A549 (cell line): ENCODE measurements around the gene RABL3. TPM values are rescaled to one million over a fixed set of nuclear protein-coding genes. Genes with fewer than 3 reads are reported as not detected.

ENCODE experiments used
- ATAC-seq, 2 experiments: fragments of 200-7000 bp in 1 of 2; fragments of >200 bp in 1 of 2; cut with Nextera tagmentation in 1 of 2; cut with Tn5 transposase in 1 of 2; 3 replicates each; pipeline versions ENCODE4 v1.8.0 to v1.9.1; 2018 to 2020; ENCODE audit warnings: mild to moderate bottlenecking in 1 of 2, moderate library complexity in 1 of 2
- CTCF ChIA-PET: fragments of 300-600 bp; sonication (Branson Sonifier 250); formaldehyde crosslinking; extraction: SDS; loops from one replicate; lab custom pipeline; 2021; ENCODE audit warnings: antibody characterized with exemption, inconsistent platforms; lab: Yijun Ruan, JAX
- POLR2A ChIA-PET: fragments of 350-600 bp; formaldehyde crosslinking; extraction: SDS; loops from one replicate; lab custom pipeline; 2021; ENCODE audit warnings: antibody characterized with exemption, inconsistent platforms; lab: Yijun Ruan, JAX
- DNase-seq, 2 experiments: peaks; one replicate each; pipeline versions ENCODE4 v3.0.0 to v3.0.0-alpha.2; 2011 to 2016; ENCODE audit warnings: low read depth in 1 of 2, low spot score in 1 of 2
- FAIRE-seq: peaks from 2 replicates; lab custom pipeline; 2011; peaks lifted over from hg19 to GRCh38; lab: Jason Lieb, UNC
- H3K27ac ChIP-seq, 2 experiments: fragments of >200 bp; sonication (Bioruptor Twin); formaldehyde crosslinking; 3 replicates each; pipeline ENCODE4 v1.5.1; 2016 to 2017
- H3K4me1 ChIP-seq: fragments of >200 bp; sonication (Bioruptor Twin); formaldehyde crosslinking; 3 replicates; pipeline ENCODE4 v1.6.1; 2016
- H3K4me2 ChIP-seq: fragments of >200 bp; sonication (Bioruptor Twin); formaldehyde crosslinking; 3 replicates; pipeline ENCODE4 v1.6.1; 2016
- H3K4me3 ChIP-seq: fragments of >200 bp; sonication (Bioruptor Twin); formaldehyde crosslinking; 3 replicates; pipeline ENCODE4 v1.5.1; 2016
- H3K9me3 ChIP-seq: fragments of >200 bp; sonication (Bioruptor Twin); formaldehyde crosslinking; 3 replicates; pipeline ENCODE4 v1.6.1; 2016
- BHLHE40 ChIP-seq: IDR thresholded peaks from 2 replicates; pipeline ENCODE4 v1.6.1; 2012; ENCODE audit warnings: low read depth, low read length, inconsistent platforms
- CTCF ChIP-seq: fragments of >200 bp; sonication (Bioruptor Twin); formaldehyde crosslinking; IDR thresholded peaks from 3 replicates; pipeline ENCODE4 v1.5.1; 2016
- E2F6 ChIP-seq: IDR thresholded peaks from 2 replicates; pipeline ENCODE4 v1.6.1; 2012; ENCODE audit warnings: low read depth, borderline replicate concordance
- EHF ChIP-seq: fragments of 250-450 bp; sonication (Bioruptor Pico); IDR thresholded peaks from 2 replicates; pipeline ENCODE4 v1.5.0; 2020; ENCODE audit warnings: mild to moderate bottlenecking
- EP300 ChIP-seq, 2 experiments: fragments of >200 bp; sonication (Bioruptor Twin); formaldehyde crosslinking; IDR thresholded peaks; 2 replicates in 1 of 2; 3 replicates in 1 of 2; pipeline ENCODE4 v1.6.1; 2016 to 2017
- GATA3 ChIP-seq: IDR thresholded peaks from 2 replicates; pipeline ENCODE4 v1.6.1; 2012; ENCODE audit warnings: borderline replicate concordance
- HES2 ChIP-seq: fragments of >200 bp; sonication (Bioruptor Twin); formaldehyde crosslinking; IDR thresholded peaks from 2 replicates; pipeline ENCODE4 v1.6.1; 2016
- MAZ ChIP-seq: fragments of 150-350 bp; IDR thresholded peaks from 2 replicates; pipeline ENCODE4 v1.6.1; 2014; ENCODE audit warnings: antibody characterized with exemption, low read depth, low read length, borderline replicate concordance
- MYC ChIP-seq: IDR thresholded peaks from 2 replicates; pipeline ENCODE4 v1.6.1; 2012; ENCODE audit warnings: mild to moderate bottlenecking, inconsistent platforms, low read length, improper control_type of control experiment, borderline replicate concordance
- POLR2AphosphoS2 ChIP-seq: conservative IDR thresholded peaks from 2 replicates; pipeline ENCODE4 v1.6.1; 2012; ENCODE audit warnings: low read length, improper control_type of control experiment, inconsistent platforms
- RCOR1 ChIP-seq: fragments of 150-350 bp; IDR thresholded peaks from 2 replicates; pipeline ENCODE4 v1.6.1; 2014; ENCODE audit warnings: antibody characterized with exemption, low read length, low read depth
- RFX5 ChIP-seq: fragments of 450-650 bp; IDR thresholded peaks from 2 replicates; pipeline ENCODE4 v1.7.1; 2014; ENCODE audit warnings: antibody characterized with exemption, mild to moderate bottlenecking, moderate library complexity
- TFCP2L1 ChIP-seq: fragments of 250-450 bp; sonication (Bioruptor Pico); IDR thresholded peaks from 2 replicates; pipeline ENCODE4 v1.5.0; 2021; ENCODE audit warnings: mild to moderate bottlenecking
- ZFP36 ChIP-seq: fragments of 450-650 bp; IDR thresholded peaks from 2 replicates; pipeline ENCODE4 v1.6.1; 2014; ENCODE audit warnings: borderline replicate concordance; ENCODE audit not compliant: partially characterized antibody
- WGBS: methylation state at CpG from one replicate; pipeline ENCODE4 v1.1.6; 2017; ENCODE audit errors: missing lambda C conversion rate; 5-methylcytosine and 5-hydroxymethylcytosine counted together
- polyA plus RNA-seq, 4 experiments: library from polyadenylated mRNA; depleted of rRNA in 3 of 4; stranded (reverse); fragments of >200 nt; fragmentation: RNase III in 1 of 4; extraction: RNeasy Plus Mini Kit Qiagen cat#74134 plus additional on column Dnase treatment in 1 of 4; gene quantifications; 2 replicates in 3 of 4; 3 replicates in 1 of 4; pipeline ENCODE4 v1.2.3, GENCODE V29; 2011 to 2017
- TF ChIP-seq, protein P1 (sequence below): fragments of >200 bp; sonication (Bioruptor Twin); formaldehyde crosslinking; IDR thresholded peaks from 3 replicates; pipeline ENCODE4 v1.6.1; 2016
- TF ChIP-seq, protein P2 (sequence below): fragments of 150-350 bp; IDR thresholded peaks from 2 replicates; pipeline ENCODE4 v1.6.1; 2014; ENCODE audit warnings: low read depth, mild to moderate bottlenecking, low read length

Gene RABL3
- polyA plus RNA-seq, 2 of the 4 experiments (the other 2 are of a cell fraction), result 14.0 to 29.0 TPM

DNA sequence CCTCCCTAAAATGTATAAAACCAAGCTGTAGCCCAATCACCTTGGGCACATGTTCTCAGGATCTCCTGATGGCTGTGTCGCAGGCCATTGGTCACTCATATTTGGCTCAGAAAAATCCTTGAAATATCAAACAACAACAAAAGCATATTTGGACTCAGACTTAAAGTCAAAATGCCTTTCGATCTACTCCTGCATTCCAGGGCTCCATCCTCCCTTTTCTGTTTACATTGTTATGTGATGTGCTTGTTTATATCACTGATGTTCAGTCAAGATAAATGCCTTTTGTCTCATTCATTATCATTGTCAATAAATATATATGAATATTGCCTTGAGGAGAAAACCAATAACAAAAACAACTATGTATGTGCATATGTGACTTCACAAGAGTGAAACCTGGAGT is 92.0 kb downstream of the RABL3 start:
- Histone ChIP-seq H3K4me2 (no peak overlapping the region), H3K27ac (no peak overlapping the region), H3K4me3 (no peak overlapping the region), H3K9me3 (no peaks in the 10 kb centered on the region), H3K4me1 (no peaks in the 10 kb centered on the region)
- ATAC-seq (no peak), FAIRE-seq (no peak)
- CTCF ChIA-PET, result interaction anchor here (1.5 kb wide), 1 partner anchor 27 kb away, joined by 4 read pairs; no protein-coding TSS in a partner anchor
- POLR2A ChIA-PET, result no interaction called here
- WGBS, result 78% methylated on average over 2 of the region's 2 CpGs
- no peak for TF ChIP-seq MYC
- TF ChIP-seq RCOR1, result no peak
- TF ChIP-seq, protein P1, sequence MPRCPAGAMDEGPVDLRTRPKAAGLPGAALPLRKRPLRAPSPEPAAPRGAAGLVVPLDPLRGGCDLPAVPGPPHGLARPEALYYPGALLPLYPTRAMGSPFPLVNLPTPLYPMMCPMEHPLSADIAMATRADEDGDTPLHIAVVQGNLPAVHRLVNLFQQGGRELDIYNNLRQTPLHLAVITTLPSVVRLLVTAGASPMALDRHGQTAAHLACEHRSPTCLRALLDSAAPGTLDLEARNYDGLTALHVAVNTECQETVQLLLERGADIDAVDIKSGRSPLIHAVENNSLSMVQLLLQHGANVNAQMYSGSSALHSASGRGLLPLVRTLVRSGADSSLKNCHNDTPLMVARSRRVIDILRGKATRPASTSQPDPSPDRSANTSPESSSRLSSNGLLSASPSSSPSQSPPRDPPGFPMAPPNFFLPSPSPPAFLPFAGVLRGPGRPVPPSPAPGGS, result no peak
- TF ChIP-seq POLR2AphosphoS2, result no peak
- no peak for TF ChIP-seq CTCF
- TF ChIP-seq MAZ, result no peak
- no peak for TF ChIP-seq TFCP2L1
- TF ChIP-seq, protein P2, sequence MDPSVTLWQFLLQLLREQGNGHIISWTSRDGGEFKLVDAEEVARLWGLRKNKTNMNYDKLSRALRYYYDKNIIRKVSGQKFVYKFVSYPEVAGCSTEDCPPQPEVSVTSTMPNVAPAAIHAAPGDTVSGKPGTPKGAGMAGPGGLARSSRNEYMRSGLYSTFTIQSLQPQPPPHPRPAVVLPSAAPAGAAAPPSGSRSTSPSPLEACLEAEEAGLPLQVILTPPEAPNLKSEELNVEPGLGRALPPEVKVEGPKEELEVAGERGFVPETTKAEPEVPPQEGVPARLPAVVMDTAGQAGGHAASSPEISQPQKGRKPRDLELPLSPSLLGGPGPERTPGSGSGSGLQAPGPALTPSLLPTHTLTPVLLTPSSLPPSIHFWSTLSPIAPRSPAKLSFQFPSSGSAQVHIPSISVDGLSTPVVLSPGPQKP, result no peak
- no peak for TF ChIP-seq EP300 (IDR thresholded peaks at IDR 0.05)
- no peak for TF ChIP-seq EHF (CRISPR knock-in tag)
- no peak for TF ChIP-seq E2F6
- TF ChIP-seq, all 56 proteins: peak for 0
- no peak for DNase-seq

DNA sequence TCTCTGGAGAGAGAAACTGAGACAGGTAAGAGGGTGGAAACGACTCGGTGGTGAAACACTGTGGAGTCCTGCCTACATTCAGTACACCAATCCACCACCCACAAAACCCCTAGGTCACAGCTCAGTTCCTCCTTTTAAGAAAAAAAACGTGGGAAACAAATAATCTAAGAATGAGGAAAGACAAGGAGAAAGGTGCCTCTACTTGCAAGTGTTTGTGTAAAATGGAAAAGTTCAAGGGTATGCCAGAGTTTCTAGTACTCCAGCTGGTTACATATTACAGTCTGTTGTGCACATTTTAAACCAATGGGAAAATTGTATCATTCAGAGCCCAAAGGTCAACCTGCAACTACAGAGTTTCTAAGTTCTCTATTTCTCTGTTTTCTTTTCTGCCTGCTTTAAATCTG is 92.5 kb downstream of the RABL3 start:
- no peak overlapping the region for H3K4me3 ChIP-seq
- 64% methylated on average over 3 of the region's 3 CpGs for WGBS
- no peaks in the 10 kb centered on the region for H3K4me1 ChIP-seq
- H3K4me2 ChIP-seq, result no peak overlapping the region
- DNase-seq (no peak), FAIRE-seq (no peak), ATAC-seq (no peak)
- ChIA-PET POLR2A (no interaction called here), CTCF (interaction anchor here (1.5 kb wide), 1 partner anchor 27 kb away, joined by 4 read pairs; no protein-coding TSS in a partner anchor)
- H3K27ac ChIP-seq, result no peak overlapping the region
- TF ChIP-seq GATA3 (no peak), HES2 (no peak), RFX5 (no peak)
- no peaks in the 10 kb centered on the region for H3K9me3 ChIP-seq

- Histone ChIP-seq H3K4me3 (no peak overlapping the region), H3K4me2 (no peak overlapping the region), H3K4me1 (no peaks in the 10 kb centered on the region), H3K9me3 (no peaks in the 10 kb centered on the region), H3K27ac (no peak overlapping the region)
- ATAC-seq, result no peak
- ChIA-PET POLR2A (interaction anchor here (1.0 kb wide), 1 partner anchor 299 kb away, joined by 3 read pairs; the partner anchor contains the start of gene LRRC58), CTCF (interaction anchor here (1.6 kb wide), 1 partner anchor 147 kb away, joined by 4 read pairs; no protein-coding TSS in a partner anchor)
- no peak for DNase-seq
- no peak for FAIRE-seq
- no peak for TF ChIP-seq BHLHE40
- TF ChIP-seq ZFP36, result no peak
- WGBS, result 77% methylated on average over 5 of the region's 5 CpGs
Observed at GRCh38 chr3:120648290-120648689, 94.0 kb downstream of the RABL3 start.
